Measurements from ENCODE around the gene HLX.
A peak's percentile ranks its signal among the peaks of the same experiment; 100 is the strongest.

HLX gene

GRCh38 chr1:220879076-220879508 is at the start of gene HLX:
Gene HLX, plus strand, starts transcription at chr1:220879443. Its CDS starts 415 bp downstream, at chr1:220879858.
- peak; percentile 87 for DNase-seq

GRCh38 chr1:220833436-220833835 is 45.8 kb upstream of the HLX start:
- DNase-seq: no peak

GRCh38 chr1:220834155-220834870 is 44.9 kb upstream of the HLX start:
- no peak for DNase-seq

GRCh38 chr1:220838578-220838977 is 40.7 kb upstream of the HLX start:
- no peak for DNase-seq

GRCh38 chr1:220839474-220839873 is 39.8 kb upstream of the HLX start:
- no peak for DNase-seq

GRCh38 chr1:220841293-220841692 is 38.0 kb upstream of the HLX start:
- peak; percentile 17 for DNase-seq

DNA sequence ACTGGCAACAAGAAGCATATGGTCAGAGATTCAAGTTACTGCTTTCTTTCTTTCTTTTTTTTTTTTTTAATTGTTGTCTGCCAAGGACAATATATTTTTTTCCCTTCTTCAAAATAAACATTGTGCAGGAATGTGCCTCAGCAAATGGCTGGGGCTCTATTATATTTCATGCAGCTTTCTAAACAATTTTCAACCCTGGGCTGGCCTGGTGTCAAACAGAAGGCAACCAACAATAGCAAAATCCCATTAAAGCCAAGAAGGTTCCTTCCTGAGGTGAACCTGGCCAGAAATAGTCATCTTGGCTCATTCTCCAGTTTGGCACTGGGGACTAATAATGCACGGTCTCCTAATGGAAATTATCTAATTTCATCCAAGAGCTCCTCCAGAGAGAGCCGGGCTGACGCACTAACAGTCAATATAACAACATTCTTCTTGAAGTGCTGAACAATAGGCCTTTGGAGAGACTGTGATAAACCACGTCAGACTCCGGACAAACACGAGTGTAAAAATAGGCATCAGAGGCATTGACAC is 35.7 kb upstream of the HLX start:
- no peak for DNase-seq

DNA sequence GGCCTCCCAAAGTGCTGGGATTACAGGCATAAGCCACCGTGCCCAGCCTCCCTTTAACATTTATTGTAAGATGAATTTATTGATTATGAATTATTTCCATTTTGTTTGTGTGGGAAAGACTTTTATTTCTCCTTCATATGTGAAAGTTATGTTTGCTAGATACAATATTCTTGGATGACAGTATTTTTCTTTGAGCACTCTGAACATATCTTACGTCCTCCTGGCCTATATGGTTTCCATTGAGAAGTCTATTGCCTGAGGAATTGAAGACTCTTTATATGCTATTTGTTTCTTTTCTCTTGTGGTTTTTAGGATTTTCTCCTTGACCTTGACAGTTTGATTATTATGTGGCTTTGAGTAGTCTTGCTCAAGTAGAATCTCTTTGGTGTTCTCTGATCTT is 26.8 kb upstream of the HLX start:
- no peak for DNase-seq

GRCh38 chr1:220872296-220872695 is 6.9 kb upstream of the HLX start:
- DNase-seq: no peak

- DNase-seq: no peak
These were observed 6.2 kb upstream of the HLX start for GRCh38 chr1:220873087-220873486.

- peak; percentile 68 for DNase-seq
These were observed 5.2 kb upstream of the HLX start for GRCh38 chr1:220873868-220874655.

GRCh38 chr1:220875260-220875659 is 4.0 kb upstream of the HLX start:
- no peak for DNase-seq

DNA sequence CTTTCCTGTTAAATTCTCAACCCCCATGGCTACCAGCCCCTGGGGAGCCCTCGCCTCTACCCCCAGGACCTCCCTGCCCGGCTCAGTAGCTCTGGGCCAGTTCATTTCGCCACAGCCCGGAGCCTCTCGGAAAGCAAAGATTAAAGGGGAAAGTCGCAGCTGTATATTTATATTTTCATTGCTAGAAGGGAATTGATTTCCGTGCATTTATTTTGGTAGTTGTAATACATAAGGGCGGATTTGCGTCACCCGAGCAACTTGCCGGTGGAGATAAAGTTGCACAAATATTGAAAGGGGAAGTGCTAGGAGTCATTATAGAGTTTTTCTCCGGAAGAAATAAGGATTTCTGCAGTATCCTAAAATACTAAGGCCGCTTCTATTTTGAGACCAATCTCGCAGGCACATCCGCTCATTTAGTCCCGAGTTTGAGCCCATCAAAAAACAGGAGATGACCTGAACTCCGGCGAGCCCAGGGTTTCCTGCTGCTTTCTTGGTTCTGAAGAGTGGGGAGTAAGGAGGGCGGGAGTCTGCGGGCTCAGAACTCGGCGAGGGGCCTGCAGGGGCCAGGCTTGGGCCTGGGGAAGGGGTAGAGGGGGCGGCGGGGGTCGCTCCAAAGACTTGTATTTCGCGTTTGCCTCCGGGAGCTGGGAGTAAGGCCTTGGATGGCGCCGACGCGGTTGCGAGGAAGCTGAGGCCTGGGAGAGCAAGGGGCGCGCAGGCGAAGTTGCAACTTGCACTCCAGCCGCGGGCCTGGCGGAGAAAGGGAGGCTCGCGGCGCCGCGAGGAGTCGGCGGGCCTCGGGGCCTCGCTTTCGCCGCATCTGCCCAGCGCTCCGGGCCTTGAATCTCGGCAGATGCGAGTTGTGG is 2.5 kb upstream of the HLX start:
- no peak for DNase-seq

DNA sequence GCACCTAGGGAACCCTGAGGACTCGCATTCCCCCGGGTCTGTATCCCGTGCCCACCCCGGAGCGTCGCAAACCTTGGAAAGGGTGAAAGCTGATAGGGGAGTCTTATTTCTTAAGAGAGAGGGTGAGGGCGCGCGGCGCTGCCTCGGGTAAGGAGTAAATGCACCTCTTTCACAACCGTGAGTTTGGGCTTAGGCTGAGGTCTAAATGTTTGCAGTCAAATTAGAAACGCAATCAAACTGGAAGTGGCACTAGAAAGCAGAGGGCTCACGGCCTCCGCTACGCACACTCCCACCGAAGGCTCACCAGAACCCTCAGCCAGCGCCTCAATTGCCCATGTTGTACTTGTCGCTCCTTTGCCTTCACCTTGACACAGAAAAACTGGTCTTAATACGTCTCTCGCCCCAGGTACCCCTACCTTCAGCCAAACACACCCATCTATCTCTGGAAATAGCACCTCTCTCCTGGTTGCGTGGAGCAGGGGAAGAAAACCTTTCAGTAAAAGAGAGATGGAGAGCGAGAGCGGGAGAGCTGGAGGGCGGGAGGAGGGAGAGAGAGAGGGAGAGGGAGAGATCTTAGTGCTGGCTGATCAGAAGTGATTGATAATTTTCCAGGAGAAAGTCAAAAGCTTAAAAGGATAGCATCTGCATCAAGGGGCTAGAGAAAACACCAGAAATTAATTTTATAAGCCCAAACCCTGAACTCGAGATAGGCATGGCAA is 1.7 kb upstream of the HLX start:
- no peak for DNase-seq

DNA sequence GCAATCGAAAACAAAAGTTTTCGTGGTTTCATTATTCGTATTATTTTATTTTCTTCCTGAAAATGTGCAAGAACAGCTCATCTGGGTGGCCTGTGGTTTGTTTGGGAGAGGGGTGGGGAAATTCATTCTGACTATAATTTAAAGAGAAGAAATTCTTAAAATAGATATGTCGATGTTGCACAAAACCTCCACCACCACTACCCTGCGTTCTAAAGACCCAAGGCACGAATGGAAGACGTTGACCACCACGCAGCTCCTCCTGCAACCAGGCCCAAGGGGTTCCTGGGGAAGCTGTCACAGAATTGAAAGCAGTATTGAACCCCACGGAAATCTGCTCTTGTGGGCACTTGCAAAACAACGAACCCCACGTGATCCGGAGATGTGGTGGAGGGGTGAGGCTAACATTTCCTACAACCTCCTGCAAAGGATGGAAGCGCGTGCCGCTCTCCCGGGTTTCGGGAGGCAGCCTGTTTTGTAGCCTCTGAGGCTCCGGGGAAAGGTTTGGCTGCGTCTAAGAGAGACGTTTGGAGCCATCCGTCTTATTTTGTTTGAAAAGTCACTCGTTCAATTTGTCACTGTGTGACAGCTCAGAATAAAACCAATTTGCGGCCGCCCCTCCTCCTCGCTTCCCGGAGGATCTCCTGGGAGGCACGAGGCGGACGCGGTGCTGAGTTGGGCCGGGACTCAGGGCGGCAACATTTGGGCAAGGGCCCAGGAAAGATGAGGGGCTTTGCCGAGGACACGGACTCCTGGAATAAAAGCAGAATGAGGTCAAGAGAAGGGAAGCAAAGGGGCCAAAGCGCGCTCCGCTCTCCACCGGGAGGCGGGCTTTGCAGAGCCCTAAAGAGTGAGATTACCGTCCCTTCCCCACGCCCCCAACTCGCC is 810 bp upstream of the HLX start:
- DNase-seq: no peak

- DNase-seq: peak; percentile 70
These were observed 492 bp downstream of the HLX start for GRCh38 chr1:220879509-220880361.

GRCh38 chr1:220880362-220880670 is 1.1 kb downstream of the HLX start:
- no peak for DNase-seq

DNA sequence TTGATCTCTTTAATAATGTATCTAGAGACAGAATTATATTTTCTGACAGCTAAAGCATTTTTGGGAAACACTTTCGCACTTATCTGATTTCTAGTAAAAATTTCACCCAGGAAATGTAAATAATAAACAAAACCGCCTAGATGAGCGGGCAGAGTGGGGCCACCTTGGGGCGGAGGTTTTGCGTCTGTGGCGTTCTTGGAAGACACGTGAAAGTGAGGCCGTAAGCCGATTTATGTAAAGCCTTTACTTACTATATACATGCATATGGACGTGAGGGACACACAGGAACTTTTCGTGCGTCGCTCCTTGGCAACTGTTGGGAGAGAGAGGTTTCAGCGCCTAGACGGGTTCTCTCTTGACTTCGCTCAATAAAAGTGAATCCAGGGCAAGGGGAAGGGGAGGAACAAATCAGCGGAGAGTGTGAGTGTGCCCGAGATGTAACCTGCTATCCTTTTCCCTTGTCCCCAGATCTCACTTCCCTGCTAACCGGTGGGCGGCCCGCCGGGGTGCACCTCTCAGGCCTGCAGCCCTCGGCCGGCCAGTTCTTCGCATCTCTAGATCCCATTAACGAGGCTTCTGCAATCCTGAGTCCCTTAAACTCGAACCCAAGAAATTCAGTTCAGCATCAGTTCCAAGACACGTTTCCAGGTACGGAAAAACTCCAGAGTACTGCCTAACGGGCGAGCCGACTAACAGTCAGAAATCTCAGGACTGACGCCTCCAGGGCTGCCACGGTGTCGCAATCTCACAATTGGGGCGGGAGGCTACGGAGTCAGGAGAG is 1.7 kb downstream of the HLX start:
- DNase-seq: no peak

DNA sequence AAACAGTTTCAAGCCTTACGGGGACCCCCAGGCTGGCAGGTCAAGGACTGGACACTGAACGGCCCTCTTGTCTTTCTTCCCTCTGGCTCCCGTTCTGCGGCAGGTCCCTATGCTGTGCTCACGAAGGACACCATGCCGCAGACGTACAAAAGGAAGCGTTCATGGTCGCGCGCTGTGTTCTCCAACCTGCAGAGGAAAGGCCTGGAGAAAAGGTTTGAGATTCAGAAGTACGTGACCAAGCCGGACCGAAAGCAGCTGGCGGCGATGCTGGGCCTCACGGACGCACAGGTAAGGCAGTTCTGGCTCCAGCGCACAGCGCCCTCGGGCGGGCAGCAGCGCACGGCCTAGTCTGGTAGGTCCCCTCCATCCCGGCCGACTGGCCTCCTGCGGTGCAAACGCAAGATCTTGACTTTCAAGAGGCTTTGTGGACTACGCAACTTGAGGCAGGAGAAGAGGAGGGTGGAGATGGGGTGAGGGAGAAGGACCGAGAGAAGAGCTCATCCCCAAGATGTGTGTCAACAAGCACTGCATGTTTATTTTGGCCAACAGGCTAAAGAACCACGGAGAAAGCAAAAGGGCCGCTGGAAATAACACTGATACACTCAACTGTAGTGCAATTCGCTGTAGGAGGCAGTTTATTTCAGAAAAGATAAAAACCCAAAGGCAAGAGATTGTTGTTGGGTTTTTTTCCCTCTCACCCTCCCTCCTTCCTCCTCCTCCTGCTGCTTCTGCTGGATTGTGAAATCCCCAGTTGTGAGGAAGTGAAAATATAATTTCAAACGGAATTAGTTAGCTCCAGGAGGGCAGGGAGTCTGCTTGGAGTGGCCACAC is 3.0 kb downstream of the HLX start:
- peak; percentile 81 for DNase-seq

All from OCI-M1 (cell line).